ENCODE results near the gene PTPRK.
"Not testable (repeated sequence)": the region's sequence is repeated elsewhere in the genome, so short reads cannot be mapped to it uniquely, and the experiment has no call there.

The PTPRK gene

DNA sequence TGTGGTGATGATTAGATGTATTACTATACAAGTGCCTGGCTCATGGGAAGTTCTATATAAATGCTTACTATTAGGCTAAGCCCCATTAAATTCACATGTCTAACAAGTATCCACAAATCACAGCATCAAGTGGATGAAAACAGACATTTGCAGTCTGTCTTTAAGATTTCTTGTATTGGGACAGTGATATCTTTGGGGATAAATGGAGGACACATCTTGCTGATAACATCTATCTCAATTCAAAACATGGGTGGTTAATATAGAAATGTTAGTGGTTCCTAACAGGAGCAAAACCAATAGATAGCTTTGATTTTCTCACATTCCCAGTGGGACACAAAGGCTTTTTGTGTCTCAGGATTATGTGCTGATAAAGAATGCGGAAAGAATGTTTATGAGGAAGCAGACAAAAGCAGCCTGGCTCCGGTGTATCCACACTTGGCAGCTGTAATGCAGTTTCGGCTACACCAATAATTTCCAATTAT, 29.3 kb downstream of the PTPRK start:
- DNase-seq (ENCODE audit: low read depth): no peak

DNA sequence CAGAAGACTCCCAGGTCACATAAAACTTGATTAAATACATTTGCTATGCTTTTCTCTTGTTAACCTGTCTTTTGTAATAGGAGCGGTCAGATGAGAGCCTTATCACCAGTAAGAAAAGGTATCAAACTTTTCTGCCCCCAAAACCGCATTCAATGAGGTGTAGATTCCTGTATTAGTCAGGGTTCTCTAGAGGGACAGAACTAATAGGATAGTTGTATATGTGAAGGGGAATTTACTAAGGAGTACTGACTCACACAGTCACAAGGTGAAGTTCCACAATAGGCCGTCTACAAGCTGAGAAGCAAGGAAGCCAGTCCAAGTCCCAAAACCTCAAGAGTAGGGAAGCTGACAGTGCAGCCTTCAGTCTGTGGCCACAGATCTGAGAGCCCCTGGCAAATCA, 32.7 kb downstream of the PTPRK start:
- no peak for DNase-seq (ENCODE audit: low read depth)

DNA sequence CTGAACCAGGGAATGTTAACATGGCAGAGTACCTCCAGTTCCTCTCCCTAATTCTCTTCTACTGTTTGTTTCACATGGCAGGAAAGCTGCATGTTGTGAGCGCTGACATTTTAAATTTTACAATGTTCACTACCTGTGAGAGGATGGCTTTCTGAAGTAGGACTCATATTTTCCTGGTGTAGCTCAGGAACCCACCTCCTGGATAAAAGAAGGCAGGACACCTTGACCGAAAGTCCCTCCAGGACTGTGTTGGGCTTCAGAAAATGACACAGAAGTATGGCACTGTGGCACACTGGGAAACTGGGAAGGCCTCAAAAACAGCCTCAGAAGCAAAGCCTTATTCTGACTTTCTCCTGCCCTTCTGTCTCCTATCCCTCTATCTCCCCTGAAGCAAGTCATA, 33.3 kb downstream of the PTPRK start:
- DNase-seq (ENCODE audit: low read depth): no peak

DNA sequence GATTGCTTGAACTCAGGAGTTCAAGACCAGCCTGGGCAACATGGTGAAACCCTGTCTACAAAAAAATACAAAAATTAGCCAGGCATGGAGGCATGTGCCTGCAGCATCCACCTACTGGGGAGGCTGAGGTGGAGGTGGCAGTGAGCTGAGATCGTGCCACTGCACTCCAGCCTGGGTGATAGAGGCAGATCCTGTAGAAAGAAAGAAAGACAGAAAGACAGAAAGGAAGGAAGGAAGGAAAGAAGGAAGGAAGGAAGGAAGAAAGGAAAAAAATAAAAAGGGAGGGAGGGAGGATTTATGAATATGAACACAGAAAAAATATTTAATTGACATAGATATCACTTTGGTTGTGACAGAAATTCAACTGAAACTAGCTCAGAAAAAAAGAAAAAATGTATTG, 33.8 kb downstream of the PTPRK start:
- DNase-seq (ENCODE audit: low read depth): not testable (repeated sequence)

DNA sequence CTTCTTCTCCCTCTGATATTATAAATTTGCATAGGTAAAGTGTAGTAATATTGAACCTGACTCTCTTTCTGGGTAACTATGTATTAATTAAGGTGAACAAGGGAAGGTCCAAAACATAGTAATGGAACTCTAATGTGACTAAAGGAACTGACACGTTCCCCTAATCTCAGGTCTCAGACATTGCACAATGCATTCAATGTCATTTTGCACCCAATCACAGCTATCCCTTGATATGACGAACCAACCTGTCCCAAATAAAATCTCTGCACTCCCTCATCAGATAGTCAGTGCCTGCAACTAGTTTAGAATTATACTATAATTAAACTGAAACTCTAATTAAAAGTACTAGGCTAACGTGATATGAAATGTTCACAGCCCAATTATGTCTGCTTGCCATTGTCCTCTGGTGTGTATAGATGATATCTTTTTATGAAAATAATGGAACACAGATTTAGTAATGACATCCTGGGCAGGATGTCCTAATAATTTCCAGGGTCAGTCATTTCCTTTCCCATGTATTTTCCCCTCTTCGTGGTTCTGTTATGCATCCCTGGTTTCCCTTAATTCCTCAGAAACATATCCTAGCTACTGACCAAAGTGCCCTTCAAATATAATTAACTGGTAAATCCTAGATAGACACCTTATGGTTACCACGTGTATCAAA, 36.8 kb downstream of the PTPRK start:
- DNase-seq (ENCODE audit: low read depth): no peak

DNA sequence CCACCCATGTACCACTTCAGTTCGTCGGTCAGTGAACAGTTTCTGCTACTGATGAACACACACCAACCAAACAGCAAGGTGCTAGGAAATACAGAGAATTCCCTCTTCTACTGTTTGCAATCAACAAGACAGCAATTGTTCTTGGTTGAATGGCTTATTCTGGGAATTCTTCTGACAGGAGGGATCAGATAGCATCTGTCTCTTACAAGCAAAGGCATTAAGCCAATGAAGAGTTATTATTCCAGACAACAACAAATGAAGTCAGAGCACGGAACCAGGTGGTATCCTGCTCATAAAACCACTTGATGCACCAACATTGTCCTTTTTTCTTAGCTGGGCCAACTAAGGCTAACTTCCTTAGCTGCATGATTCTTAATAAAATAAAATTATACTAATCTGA, 37.8 kb downstream of the PTPRK start:
- DNase-seq (ENCODE audit: low read depth): no peak

DNA sequence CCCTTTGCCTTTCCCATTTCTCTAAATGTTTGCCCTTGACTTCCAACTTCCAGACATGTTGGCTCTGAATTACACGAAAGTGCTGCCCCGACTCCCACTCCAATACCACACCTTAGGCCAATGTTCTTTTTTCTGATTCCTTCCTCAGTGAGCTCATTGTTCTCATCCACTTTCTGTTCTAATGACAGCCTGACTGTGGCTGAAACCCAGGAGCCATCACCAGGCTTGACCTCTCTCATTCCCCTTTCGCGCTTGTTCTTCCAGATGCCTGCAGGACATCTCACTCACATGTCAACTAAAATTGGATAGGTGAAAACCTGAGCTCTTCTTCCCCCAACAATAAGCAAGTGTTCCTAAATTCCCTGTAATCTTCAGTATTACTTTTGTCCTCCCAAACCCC, 40.4 kb downstream of the PTPRK start:
- DNase-seq (ENCODE audit: low read depth): no peak

DNA sequence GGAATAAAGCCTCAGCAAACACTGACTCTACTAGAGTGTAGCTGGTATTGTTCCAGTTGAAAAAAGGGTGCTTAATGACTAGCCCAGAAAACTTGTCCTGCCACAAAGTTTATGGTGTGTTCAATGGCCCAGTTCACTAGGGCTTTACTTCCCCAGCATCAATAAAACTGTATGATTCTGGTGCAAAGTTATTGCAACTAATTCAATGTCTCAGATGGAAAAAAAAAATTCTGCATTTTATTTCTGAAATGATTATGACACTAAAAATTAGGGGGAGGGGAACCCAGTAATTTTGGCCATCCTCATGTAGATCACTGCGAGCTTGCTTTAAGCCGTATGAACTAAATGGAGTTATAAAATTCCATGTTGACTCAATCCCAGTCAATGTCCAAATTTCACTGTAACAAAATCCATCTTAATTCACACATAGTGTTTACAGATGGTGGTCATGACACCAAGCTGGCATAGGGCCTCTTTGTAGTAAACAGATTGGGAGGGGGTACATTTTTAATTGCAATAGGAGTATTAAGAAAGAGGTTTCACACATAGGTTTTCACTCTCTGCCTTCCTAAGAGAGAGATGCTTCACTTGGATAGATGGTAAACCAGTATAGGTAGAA, 41.2 kb downstream of the PTPRK start:
- no peak for DNase-seq (ENCODE audit: low read depth)

DNA sequence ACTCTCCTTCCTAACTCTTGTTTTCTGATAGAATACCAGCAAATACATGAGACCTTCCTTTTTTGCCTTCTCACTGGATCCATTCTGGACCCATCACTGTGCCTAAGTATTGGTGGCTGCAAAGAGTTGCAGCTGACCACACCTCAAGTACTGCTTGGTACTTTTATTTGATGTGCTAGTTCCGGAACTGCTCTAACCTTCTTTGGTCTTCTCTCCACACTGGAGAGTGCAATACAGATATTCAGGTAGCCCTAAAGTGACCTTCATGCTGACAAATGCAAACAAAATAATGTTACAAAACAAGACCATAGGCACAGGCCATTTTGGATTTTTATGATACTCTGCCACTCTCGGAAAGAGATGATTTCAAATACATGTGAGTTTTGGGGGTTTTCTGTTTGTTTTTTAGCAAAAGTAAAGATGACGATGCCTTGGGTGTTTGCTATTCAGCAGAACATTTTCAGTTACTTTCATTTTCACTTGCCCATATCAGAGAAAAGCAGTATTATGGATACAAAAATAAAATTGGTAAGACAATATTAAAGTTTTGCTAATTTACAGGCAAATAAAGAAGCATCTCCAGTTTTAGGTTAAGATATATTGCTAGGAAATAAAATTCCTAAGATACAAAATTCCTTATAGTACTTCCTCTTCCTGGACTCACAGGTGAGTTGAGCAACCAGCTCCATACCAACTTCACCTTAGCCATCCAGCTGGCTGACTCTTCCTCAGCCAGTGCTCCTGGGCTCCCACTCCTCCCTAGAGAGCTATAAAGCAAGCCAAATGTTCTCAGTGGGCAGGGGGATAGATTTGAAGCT, 42.0 kb downstream of the PTPRK start:
- no peak for DNase-seq (ENCODE audit: low read depth)

DNA sequence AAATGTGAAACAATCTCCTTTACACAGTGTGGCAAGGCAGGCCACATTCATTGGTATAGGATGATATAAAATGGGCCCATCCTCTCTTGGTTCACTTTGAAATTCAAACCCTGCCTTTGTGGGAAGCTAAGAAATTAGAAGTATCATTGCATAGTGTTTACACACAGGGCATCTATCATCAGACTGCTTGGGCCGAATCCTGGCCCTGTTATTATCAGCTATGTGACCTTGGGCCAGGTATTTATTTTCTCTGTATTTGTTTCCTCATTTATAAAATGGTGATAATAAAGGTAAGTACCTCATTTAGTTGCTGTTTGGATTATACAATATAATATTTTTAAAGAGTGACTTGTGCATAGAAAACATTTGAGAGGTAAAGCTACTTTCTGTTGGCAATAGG, 45.5 kb downstream of the PTPRK start:
- DNase-seq (ENCODE audit: low read depth): no peak

DNA sequence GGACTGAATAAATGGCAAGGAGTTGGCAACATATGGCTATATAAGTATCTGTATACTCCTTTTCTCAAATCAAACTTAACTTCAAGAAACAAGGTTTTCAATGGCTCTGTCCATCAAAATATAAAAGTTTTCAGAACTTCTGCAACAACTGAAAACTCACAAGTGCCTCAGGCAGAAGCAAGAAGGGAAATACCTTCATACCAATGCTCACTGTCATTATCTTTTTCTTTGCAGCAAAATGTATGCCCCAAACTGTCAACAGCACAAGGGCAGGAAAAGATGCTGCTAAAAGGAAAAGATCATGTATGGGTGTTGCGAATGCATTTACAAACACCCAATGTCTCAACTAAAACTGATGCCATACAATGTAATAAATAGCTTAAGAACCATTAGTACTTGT, 45.9 kb downstream of the PTPRK start:
- no peak for DNase-seq (ENCODE audit: low read depth)

DNA sequence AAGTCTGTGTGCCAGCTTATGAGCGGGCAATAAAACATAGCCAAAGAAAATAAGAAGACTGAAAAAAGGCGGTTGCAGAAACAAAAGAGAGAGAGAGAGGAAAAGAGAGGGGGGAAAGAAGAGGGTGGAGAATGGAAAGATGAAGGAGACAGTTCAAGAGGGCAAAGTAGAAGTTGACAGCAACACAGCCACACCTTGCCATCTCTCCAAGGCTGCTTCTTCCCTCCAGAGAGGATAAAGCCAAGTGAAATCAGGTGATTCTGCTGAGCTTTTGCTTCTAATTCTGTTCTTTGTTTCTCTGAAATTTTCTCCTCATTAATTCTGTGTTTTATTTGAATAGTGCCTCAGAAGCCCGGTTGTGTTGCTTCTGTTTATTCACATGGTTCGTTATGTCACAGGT, 48.5 kb downstream of the PTPRK start:
- no peak for DNase-seq (ENCODE audit: low read depth)

DNA sequence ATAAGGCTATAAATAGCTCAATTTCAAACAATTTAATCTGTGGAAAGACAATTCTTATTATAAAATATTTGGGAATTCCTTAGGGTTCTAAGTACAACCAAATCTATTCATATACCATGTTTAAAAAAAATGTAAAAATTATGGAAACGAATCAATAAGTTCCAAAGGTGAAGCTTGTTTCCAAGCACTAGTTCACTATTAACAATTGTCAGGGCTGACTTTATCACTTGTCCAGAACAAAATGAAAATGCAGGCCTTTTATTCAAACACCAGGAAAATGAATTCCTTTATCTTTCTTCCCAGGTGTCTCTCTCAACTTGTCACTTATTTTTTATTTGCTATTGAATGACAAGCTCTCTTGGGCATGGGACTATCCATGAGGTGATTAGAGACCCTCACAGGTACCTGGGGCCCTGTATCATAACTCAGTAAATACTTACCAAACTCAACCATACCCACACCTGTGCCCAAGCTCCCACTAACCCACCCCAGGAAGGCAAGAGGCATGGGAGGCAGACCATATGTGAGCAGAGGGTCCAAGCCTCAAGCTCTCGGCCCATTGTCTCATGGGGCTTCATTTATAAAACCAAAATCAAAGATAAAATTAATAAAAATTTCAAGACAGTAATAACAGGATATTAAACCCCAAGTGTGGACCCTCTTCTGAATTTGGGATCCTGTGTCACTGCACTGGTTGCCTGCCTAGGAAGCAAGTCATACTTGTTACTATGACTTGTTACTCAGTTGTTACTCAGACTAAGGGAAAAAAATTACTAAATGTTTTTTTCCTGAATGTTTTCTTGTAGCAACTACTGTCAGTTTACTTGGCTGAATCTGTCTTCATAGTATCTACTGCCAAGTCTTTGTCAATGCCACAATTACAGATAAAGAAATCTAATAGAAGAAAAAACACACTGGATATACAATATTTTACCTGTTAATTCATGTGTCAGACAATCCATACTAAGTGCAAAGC, 54.7 kb downstream of the PTPRK start:
- no peak for DNase-seq (ENCODE audit: low read depth)

DNA sequence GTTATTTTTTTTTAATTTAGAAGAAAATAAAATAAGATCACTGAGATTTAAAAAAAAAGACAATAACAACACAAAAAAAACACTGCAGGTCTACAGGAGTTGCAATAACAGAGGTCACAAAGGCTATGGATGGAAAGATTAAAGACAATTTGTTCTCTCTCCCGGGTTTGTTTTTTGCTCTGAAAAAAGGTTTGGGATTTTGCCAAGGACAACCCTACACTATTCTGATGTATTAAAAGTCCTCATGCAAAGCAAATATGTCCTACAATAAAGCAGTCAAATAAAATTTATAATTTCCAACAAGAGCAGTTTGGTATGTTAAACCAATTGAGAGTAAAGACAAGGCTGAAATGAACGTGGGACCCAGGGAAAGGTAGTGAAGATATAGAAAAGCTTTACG, 55.6 kb downstream of the PTPRK start:
- no peak for DNase-seq (ENCODE audit: low read depth)

DNA sequence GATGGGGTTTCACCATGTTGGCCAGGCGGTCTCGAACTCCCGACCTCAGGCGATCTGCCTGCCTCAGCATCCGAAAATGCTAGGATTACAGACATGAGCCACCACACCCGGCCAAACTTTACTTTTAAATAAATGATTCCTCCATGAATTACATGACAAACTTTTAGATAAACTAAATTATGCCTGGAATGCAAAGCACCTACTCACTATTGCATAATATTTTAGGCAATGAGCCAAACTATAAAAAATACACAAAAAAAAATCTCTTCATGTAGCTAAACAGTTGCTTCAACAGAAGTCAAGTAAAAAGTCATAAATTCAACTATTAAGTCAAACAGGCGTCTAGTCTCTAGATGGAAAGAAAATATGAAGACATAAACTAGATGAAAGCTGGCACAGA, 56.5 kb downstream of the PTPRK start:
- DNase-seq (ENCODE audit: low read depth): no peak

DNA sequence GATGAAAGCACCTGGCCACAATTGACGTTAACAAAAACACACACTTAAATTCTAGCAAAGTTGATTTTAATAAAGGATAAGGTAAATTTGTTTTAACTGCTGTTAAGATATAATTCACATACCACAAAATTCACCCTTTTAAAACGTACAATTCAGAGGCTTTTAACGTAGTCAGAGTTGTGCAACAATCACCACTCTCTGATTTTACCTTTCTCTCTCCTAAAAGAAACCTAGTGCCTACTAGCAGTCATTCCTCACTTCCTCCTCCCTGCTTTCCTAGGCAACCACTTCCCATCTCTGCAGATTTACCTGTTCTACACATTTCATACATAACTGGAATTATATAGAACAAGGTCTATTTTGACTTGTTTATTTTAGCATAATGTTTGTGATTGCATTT, 58.9 kb downstream of the PTPRK start:
- no peak for DNase-seq (ENCODE audit: low read depth)

DNA sequence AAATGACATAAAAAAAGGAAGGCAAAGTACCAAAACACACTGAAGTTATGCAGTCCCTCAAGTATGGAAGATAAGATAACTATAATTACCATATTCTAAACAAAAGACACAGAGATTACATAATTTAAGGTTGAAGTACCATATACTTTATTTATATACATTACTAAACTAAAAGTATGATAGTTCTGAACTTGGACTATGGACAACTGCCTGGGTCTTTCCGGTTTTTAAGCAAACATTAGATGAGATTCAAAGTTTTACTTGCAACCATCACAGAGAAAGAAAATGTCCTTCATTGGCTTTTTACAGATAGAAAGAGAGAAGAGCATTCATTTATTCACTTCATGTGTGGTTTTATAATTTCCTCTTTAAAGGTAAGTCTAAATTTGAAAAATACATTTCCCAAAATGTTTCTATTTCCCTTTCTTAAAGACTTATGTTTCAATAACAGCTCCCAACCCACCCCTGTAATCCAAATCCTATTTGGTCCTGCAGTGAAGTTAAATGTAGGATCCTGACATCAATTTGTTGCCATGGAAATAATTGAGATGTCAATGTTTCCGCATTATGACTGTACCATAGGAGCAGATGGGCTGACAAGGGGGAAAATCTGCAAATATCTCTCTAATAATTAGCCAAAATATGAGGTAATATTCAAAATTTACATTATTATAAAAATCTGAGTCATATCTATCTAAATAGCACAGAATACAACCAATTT, 63.7 kb downstream of the PTPRK start:
- DNase-seq (ENCODE audit: low read depth): no peak

DNA sequence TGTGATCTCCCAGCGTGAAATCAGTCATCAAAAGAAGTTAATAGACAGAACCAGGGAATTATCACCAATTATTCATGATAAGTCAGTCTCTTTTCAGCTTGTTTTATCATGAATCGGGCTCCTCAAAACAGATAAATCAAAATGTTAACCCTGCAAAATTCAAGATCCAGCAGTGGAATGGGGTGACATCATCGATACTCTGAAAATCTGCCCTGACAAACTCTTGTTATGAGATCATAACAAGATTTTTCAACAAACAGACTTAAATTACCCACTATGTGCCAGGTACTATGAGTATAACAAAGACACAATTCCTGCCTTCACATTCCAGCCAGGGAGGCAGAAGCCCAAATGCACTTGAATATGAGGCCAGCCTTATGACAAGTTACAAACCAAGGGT, 64.4 kb downstream of the PTPRK start:
- DNase-seq (ENCODE audit: low read depth): no peak

DNA sequence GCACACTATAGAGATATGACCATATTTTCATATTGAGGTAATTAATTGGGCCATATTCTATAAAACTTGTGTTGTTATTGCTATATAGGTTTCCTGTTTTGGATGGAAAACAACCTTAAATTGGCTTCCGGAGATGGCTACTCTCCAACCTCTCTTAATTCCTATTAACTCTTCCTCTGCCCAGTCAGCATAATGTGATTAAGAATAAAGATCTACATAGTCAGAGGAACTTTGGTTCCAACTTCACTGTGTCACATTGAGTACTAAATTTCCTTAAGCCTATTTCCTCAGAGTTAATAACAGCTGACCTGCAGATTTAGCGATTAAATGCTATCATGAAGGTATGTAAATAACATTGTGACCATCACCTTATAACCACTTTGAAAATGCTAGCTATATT, 67.7 kb downstream of the PTPRK start:
- DNase-seq (ENCODE audit: low read depth): no peak

DNA sequence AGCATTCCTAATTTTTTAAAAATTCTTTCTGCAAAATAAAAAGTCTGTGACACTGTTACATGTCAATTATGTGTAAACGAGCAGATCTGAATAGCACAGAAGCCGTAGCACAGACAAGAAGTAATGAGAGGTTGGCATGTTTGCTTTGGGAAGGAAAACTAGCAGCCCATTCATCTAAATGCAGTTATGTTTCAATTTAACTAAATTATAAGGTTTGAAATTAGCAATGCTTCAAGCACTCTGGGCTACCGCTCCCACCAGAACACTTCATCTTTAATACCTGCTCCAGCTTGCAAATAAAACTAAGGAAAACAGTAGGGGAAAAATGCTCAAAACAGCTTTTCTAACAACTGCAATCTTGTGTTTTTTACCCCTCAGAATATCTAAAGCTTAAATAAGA, 73.9 kb downstream of the PTPRK start:
- DNase-seq (ENCODE audit: low read depth): no peak

DNA sequence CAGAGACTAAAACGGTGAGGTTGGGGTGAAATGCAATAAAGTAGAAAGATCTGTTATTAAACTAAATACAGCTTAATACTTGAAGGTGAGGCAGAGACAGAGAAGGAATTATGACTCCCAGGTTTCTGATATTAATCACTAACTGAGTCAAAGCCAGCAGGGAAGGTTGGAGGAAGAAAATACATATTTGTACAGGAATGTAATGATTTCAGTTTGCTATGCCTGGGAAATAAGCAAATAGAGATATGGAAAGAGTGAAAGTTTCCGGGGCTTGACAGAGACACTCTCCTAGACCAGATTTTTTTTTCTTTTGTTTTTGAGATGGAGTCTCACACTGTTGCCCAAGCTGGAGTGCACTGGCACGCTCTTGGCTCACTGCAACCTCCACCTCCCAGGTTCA, 76.8 kb downstream of the PTPRK start:
- no peak for DNase-seq (ENCODE audit: low read depth)

Data from activated T-cell treated with anti-CD3 and anti-CD28 coated beads for 48 hours (primary cell).